Kidney (tissue), 14 donors: ENCODE results near the gene FAM181B. TPM values are rescaled to one million over a fixed set of nuclear protein-coding genes. Genes with fewer than 3 reads are reported as not detected.

ENCODE experiments used
- DNase-seq, 5 donors: peaks; one replicate each; pipeline ENCODE4 v3.0.0-alpha.2; 2013 to 2020
- FAIRE-seq: peaks from 2 replicates; lab custom pipeline; 2012; peaks lifted over from hg19 to GRCh38; lab: Jason Lieb, UNC
- H3K27ac ChIP-seq, 2 donors: one replicate each; pipeline ENCODE4 v1.7.0; 2013; ENCODE audit warnings: low read depth in 2 of 2, low read length in 2 of 2, inconsistent platforms in 1 of 2
- H3K27me3 ChIP-seq: one replicate; pipeline ENCODE4 v1.7.1; 2013; ENCODE audit warnings: low read length, inconsistent platforms; ENCODE audit not compliant: control insufficient read depth, insufficient read depth
- H3K36me3 ChIP-seq, 3 donors: one replicate each; pipeline versions ENCODE4 v1.7.0 to v1.7.1; 2013; ENCODE audit warnings: low read length in 3 of 3, control low read depth in 1 of 3, inconsistent platforms in 1 of 3; ENCODE audit not compliant: insufficient read depth in 3 of 3, control insufficient read depth in 2 of 3
- H3K4me1 ChIP-seq, 3 donors: one replicate each; pipeline versions ENCODE4 v1.7.0 to v1.7.1; 2013; ENCODE audit warnings: low read length in 3 of 3, inconsistent platforms in 1 of 3, low read depth in 1 of 3; ENCODE audit not compliant: control insufficient read depth in 2 of 3, insufficient read depth in 2 of 3
- H3K4me3 ChIP-seq, 3 donors: one replicate each; pipeline versions ENCODE4 v1.7.0 to v1.8.1; 2013; ENCODE audit warnings: low read length in 3 of 3, control low read depth in 1 of 3, inconsistent platforms in 1 of 3
- H3K9ac ChIP-seq, 3 donors: one replicate each; pipeline versions ENCODE4 v1.7.0 to v1.7.1; 2013; ENCODE audit warnings: low read length in 3 of 3, control low read depth in 1 of 3, inconsistent platforms in 1 of 3
- H3K9me3 ChIP-seq, 3 donors: one replicate each; pipeline versions ENCODE4 v1.7.0 to v1.7.1; 2013; ENCODE audit warnings: low read length in 3 of 3, control low read depth in 1 of 3, inconsistent platforms in 1 of 3; ENCODE audit not compliant: control insufficient read depth in 2 of 3, insufficient read depth in 1 of 3
- intact Hi-C: fragments of 100-400 bp; cut with DNase I; formaldehyde crosslinking; loops from one replicate; pipeline ENCODE4 v1.11.1; 2022
- polyA plus RNA-seq: library from polyadenylated mRNA; stranded (reverse); fragments of 350-450 nt; fragmentation: Illumina TruSeq; extraction: RNeasy Lipid Tissue Mini Kit (QIAGEN cat#74804); gene quantifications from one replicate; pipeline ENCODE4 v1.2.3, GENCODE V29; 2014; ENCODE audit warnings: low read depth, low replicate concordance; ENCODE audit not compliant: insufficient read depth
- total RNA-seq: library from RNA; stranded (reverse); fragmentation: NEBNext Ultra II Directional; extraction: Animal tissue kit (Norgen Biotek cat#: 25700); gene quantifications from one replicate; pipeline ENCODE4 v1.2.1, GENCODE V29; 2021
- TF ChIP-seq, protein P1 (sequence below): IDR thresholded peaks from 3 replicates; pipeline ENCODE4 v1.5.1; 2012; ENCODE audit warnings: mild to moderate bottlenecking, moderate library complexity, borderline replicate concordance; ENCODE audit not compliant: insufficient read depth; ENCODE audit errors: extremely low read depth
- donor health status: control.
- donor health status: control.
- donor health status: control.
- donor health status: control.
- donor health status: control.
- donor health status: DM: yes; HTN: yes; CAD: no.
- donor health status: Normal renal cell carcinoma (clear cell type).

The FAM181B gene
- total and polyA plus RNA-seq, 2 donors from 2014 or later, result 0.97 to 1.3 TPM

DNA sequence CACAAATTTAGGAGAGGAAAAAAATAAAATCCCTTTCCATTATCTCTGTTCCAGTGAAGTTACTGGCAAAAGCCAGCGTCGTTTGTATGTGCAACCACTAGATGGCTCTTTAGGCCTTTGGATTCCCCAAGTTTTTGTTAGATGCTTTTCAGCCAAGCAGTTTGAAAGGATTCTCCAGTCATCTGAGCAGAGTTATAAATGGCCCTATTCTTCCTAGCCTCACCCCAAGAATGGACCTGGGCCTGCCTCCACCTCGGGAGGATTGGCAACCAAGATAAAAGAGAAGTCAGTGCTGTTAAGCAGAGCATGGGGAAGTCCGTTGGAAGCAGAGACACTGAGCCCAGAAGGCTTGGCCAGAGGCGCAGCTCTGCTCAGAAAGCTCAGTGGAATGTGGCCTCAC is 15.4 kb downstream of the FAM181B start:
- H3K4me1 ChIP-seq, result no peaks in the 10 kb centered on the region
- no peak overlapping the region for H3K4me3 ChIP-seq
- DNase-seq, result peak in 2 of 5 donors; percentile 74 to 79
- TF ChIP-seq, protein P1, sequence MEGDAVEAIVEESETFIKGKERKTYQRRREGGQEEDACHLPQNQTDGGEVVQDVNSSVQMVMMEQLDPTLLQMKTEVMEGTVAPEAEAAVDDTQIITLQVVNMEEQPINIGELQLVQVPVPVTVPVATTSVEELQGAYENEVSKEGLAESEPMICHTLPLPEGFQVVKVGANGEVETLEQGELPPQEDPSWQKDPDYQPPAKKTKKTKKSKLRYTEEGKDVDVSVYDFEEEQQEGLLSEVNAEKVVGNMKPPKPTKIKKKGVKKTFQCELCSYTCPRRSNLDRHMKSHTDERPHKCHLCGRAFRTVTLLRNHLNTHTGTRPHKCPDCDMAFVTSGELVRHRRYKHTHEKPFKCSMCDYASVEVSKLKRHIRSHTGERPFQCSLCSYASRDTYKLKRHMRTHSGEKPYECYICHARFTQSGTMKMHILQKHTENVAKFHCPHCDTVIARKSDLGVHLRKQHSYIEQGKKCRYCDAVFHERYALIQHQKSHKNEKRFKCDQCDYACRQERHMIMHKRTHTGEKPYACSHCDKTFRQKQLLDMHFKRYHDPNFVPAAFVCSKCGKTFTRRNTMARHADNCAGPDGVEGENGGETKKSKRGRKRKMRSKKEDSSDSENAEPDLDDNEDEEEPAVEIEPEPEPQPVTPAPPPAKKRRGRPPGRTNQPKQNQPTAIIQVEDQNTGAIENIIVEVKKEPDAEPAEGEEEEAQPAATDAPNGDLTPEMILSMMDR, result peak; percentile 65
- H3K9ac ChIP-seq, result no peak overlapping the region
- no peaks in the 10 kb centered on the region for H3K36me3 ChIP-seq
- H3K27me3 ChIP-seq, result no peaks in the 10 kb centered on the region
- intact Hi-C loops, result no loop called here
- H3K9me3 ChIP-seq, result no peaks in the 10 kb centered on the region
- no peak overlapping the region for H3K27ac ChIP-seq
- FAIRE-seq, result peak; percentile 73

DNA sequence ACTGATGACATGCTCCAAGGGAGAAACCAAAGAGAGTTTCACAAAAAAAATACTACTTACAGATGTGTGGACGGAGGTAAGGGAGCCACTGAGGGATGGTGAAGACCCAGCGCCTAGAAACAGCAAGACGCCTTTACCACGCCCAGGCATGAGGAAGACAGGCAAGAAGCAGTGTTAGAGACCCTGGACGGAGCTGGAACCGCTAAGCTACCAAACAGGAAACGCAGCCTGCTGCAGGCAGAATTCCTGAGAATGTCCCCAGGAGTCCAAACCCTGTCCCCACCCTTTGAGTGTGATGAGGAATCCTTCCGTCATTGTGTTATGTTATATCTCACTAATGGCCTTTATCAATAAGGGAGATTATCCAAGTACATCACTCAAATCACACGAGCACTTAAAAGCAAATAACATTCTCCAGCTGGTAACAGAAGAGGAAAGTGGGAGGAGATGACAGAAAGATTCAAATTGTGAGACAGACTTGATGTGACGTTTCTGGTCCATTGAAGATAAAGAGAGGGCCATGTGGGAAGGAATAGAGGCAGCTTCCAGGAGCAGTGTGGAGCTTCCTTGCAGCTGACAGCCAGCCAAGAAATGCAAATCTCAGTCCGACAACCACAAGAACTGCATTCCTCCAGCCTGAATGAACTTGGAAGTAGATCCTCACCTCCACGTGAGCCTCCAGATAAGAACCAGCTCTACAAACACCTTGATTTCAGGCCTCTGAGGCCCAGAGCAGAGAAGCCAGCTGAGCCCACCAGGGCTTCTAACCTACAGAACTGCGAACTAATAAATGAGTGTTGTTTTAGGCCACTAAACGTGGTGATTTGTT is 19.1 kb downstream of the FAM181B start:
- Histone ChIP-seq H3K4me1 (no peaks in the 10 kb centered on the region), H3K27ac (no peak overlapping the region), H3K36me3 (no peaks in the 10 kb centered on the region), H3K9me3 (no peaks in the 10 kb centered on the region), H3K27me3 (no peaks in the 10 kb centered on the region), H3K4me3 (no peak overlapping the region), H3K9ac (no peak overlapping the region)
- FAIRE-seq (no peak), DNase-seq (no peak)
- intact Hi-C loops, result no loop called here
- TF ChIP-seq, protein P1, result no peak

DNA sequence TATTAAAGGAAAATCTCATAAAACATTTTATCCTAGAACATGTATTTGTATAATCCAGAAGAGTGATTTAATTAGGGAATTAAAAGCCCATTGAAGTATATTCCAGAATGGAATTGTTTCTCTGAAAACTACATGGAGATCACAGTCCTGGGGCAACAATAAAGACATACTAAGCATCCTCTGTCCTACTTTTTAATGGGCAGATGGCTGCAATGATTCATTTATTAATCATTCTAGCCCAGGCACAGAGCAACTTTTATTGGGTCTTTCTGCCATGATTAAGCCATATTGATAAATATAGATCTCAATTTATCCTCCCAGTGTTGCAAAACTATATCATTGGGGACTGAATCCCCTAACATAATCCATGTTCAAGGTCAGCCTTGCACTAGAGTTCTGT is 22.0 kb downstream of the FAM181B start:
- DNase-seq (no peak), FAIRE-seq (no peak)
- no peaks in the 10 kb centered on the region for H3K36me3 ChIP-seq
- no peak overlapping the region for H3K4me3 ChIP-seq
- no peak overlapping the region for H3K9ac ChIP-seq
- no peaks in the 10 kb centered on the region for H3K9me3 ChIP-seq
- TF ChIP-seq, protein P1, result no peak
- H3K27ac ChIP-seq, result no peak overlapping the region
- H3K27me3 ChIP-seq, result no peaks in the 10 kb centered on the region
- no peaks in the 10 kb centered on the region for H3K4me1 ChIP-seq
- intact Hi-C loops, result no loop called here
